Thyroid gland (tissue), 4 donors: ENCODE measurements around the gene MFAP5.

Source experiments
- CTCF ChIP-seq, 6 experiments: fragments of 200-600 bp in 3 of 6; fragments of 450-650 bp in 3 of 6; sonication (generic) in 3 of 6; IDR thresholded peaks; one replicate each; pipeline ENCODE4 v1.5.1; 2016 to 2019; ENCODE audit warnings: antibody characterized with exemption in 6 of 6, mild to moderate bottlenecking in 2 of 6, inconsistent platforms in 1 of 6, moderate library complexity in 1 of 6
- POLR2A ChIP-seq, 2 donors: fragments of 450-650 bp; IDR thresholded peaks; one replicate each; pipeline ENCODE4 v1.6.1; 2017; ENCODE audit warnings: antibody characterized with exemption in 2 of 2, mild to moderate bottlenecking in 2 of 2, moderate library complexity in 1 of 2

GRCh38 chr12:8681129-8681884 is 18.7 kb upstream of the MFAP5 start:
- TF ChIP-seq CTCF (IDR thresholded peaks at IDR 0.05) (no peak), POLR2A (IDR thresholded peaks at IDR 0.05) (no peak)
